ENCODE results near the gene TGM3. TPM values are rescaled to one million over a fixed set of nuclear protein-coding genes. Genes with fewer than 3 reads are reported as not detected.
"Not testable (repeated sequence)": the region's sequence is repeated elsewhere in the genome, so short reads cannot be mapped to it uniquely, and the experiment has no call there.

Gene TGM3
- total RNA-seq, 1 donor = not detected

GRCh38 chr20:2254333-2254732 lies 41.5 kb upstream of the TGM3 start:
- TF ChIP-seq CTCF (IDR thresholded peaks at IDR 0.05; ENCODE audit: insufficient read depth, low read length) = no peak
- no peak overlapping the region for H3K4me3 ChIP-seq (ENCODE audit: low read depth, low read length)
- DNase-seq (ENCODE audit: low read depth) = no peak

- DNase-seq (ENCODE audit: low read depth) = no peak
- no peak overlapping the region for H3K4me3 ChIP-seq (ENCODE audit: low read depth, low read length)
- TF ChIP-seq CTCF (IDR thresholded peaks at IDR 0.05; ENCODE audit: insufficient read depth, low read length) = no peak
Measured at GRCh38 chr20:2255926-2256531, 39.8 kb upstream of the TGM3 start.

GRCh38 chr20:2259731-2260130 lies 36.1 kb upstream of the TGM3 start:
- no peak for DNase-seq (ENCODE audit: low read depth)
- no peak overlapping the region for H3K4me3 ChIP-seq (ENCODE audit: low read depth, low read length)
- no peak for TF ChIP-seq CTCF (IDR thresholded peaks at IDR 0.05; ENCODE audit: insufficient read depth, low read length)

- no peak for TF ChIP-seq CTCF (IDR thresholded peaks at IDR 0.05; ENCODE audit: insufficient read depth, low read length)
- no peak overlapping the region for H3K4me3 ChIP-seq (ENCODE audit: low read depth, low read length)
- no peak for DNase-seq (ENCODE audit: low read depth)
Measured at GRCh38 chr20:2260250-2260649, 35.6 kb upstream of the TGM3 start.

- H3K4me3 ChIP-seq (ENCODE audit: low read depth, low read length) = no peak overlapping the region
- no peak for TF ChIP-seq CTCF (IDR thresholded peaks at IDR 0.05; ENCODE audit: insufficient read depth, low read length)
- peak; percentile 15 for DNase-seq (ENCODE audit: low read depth)
Measured at GRCh38 chr20:2261046-2261485, 34.7 kb upstream of the TGM3 start.

GRCh38 chr20:2261629-2262028 lies 34.2 kb upstream of the TGM3 start:
- no peak for DNase-seq (ENCODE audit: low read depth)
- no peak overlapping the region for H3K4me3 ChIP-seq (ENCODE audit: low read depth, low read length)
- TF ChIP-seq CTCF (IDR thresholded peaks at IDR 0.05; ENCODE audit: insufficient read depth, low read length) = no peak

GRCh38 chr20:2264118-2264517 lies 31.7 kb upstream of the TGM3 start:
- no peak for DNase-seq (ENCODE audit: low read depth)
- no peak for TF ChIP-seq CTCF (IDR thresholded peaks at IDR 0.05; ENCODE audit: insufficient read depth, low read length)
- H3K4me3 ChIP-seq (ENCODE audit: low read depth, low read length) = no peak overlapping the region

- DNase-seq (ENCODE audit: low read depth); H3K4me3 ChIP-seq (ENCODE audit: low read depth, low read length): not testable (repeated sequence)
Measured at GRCh38 chr20:2264621-2265374, 31.0 kb upstream of the TGM3 start.

All from fibroblast of the aortic adventitia (primary cell).